ENCODE measurements around the gene FAM114A1.
"Not testable (repeated sequence)": the region's sequence is repeated elsewhere in the genome, so short reads cannot be mapped to it uniquely, and the experiment has no call there.

FAM114A1 gene

DNA sequence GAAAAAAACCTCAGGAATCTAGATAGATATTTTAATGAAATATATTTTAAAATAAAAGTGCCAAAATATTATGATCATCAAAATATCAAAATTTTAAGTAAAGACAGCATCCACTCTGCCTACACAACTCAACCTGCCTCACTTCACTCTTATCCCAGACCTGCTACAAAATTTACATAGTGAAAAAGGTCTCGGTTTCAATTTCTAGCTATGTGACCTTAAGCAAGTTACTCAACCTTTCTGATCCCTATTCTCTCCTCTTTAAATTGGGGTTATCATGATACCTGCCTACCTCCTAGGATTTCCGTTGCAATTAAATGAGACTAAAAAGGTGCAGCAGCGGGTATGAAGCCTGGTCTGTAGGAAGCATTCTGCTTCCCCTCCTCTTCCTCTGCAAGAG, 72.9 kb downstream of the FAM114A1 start:
- DNase-seq = no peak

- DNase-seq = not testable (repeated sequence)
These were observed 74.3 kb downstream of the FAM114A1 start for GRCh38 chr4:38941906-38942305.

DNA sequence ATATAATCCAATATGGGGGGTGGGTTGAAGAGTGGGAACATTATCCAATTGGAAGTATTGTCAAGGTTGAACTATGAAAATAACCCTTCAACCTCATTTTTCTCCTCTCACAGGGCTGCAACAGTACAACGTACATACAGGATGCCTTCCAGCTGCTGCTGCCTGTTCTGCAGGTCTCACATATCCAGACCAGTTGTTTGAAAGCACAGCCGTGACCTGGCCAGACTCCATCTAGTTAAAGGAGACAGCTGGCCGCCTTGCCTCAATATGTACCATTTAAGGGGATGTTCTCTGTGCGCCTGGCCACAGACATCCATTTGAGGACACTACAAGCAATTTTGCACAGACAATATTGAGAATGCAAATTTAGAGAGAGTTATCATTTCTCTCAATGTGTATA, 75.7 kb downstream of the FAM114A1 start:
- peak; percentile 61 for DNase-seq

GRCh38 chr4:38944440-38944839, 76.8 kb downstream of the FAM114A1 start:
- DNase-seq = no peak

DNA sequence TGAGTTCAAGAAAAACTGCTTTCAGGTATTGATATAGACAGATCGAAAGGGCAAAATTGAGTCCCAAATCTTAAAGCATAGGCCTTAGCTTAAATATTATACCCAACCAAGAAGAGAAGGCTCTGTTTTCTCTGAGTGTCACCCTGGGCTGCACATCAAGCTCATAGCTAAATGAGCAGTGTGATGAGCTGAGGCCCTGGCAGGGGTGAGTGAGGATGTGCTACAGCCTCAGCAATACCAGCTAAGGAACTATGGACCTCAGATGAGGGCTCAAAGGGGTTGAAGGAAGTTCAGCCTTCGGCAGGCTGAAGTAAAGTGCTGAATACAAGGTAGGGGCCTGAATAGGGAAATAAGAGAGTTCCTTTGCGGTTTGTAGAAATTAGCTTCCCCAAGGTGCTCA, 79.3 kb downstream of the FAM114A1 start:
- DNase-seq = no peak

- DNase-seq = no peak
These were observed 80.9 kb downstream of the FAM114A1 start for GRCh38 chr4:38948551-38948950.

DNA sequence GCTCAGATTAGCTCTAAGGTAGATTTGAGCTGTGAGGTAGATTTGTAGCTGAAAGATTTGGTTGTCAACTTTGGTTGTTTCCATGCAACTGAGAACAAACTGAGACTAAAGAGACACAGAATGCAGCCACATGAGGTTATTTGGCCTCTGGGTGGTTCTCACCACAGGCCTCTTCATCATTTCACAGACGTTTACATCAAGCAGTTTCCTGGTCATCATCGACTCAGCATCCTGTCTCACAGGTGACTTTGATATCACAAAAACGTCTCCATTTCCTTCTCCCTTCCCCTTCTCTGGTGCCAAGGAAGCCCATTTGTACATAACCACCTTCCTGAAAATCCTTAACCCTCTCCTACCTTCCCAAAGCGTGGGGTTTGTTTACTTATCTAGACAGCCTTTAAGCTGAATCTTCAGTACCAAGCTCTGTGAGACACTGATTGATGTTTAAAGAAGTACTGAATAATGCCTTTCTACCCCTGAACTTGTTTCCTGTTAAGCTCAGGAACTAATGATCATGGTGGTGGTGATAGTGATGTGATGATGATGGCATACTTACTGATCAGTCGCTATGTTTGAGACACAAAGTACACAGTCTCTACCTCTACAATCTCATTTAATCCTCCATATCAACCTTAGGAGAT, 81.9 kb downstream of the FAM114A1 start:
- DNase-seq = no peak

- DNase-seq = no peak
These were observed 82.6 kb downstream of the FAM114A1 start for GRCh38 chr4:38950159-38950558.

GRCh38 chr4:38950734-38951133, 83.1 kb downstream of the FAM114A1 start:
- no peak for DNase-seq

DNA sequence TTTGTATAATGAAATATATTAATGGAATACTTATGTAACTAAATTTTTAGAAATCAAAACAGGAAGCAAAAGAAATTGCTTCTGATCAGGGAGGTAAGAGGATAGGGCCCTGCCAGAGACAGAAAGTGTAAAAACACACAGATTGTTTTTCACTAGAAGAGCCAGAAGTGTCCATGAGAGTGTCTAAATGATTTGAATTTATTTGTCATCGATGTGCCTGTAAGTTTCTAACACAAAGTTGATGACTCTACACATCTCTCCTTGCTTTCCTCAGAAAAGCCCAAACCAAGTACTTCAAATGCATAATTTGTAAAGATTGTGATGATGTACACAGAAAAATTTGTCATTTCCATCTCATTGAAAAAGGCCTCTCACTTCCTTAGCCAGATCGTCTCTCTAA, 84.0 kb downstream of the FAM114A1 start:
- no peak for DNase-seq

DNA sequence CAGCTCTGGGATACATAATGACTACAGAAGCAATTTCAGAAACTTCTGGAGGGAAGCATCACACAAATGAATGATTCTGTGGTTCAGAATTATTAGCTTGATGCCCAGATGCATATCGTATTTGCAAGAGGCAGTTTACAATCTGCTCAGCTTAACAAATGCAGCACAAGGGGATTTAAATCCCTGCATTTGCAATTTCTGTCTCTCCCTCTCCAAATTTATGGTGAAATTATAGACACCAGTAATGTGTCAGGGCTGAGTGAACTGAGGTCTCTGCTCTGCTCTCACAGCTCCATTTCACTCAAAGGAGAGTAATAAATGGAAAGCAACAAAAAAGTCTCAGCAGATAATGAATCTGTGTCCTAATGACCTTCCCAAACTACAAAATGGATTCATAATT, 84.4 kb downstream of the FAM114A1 start:
- no peak for DNase-seq

DNA sequence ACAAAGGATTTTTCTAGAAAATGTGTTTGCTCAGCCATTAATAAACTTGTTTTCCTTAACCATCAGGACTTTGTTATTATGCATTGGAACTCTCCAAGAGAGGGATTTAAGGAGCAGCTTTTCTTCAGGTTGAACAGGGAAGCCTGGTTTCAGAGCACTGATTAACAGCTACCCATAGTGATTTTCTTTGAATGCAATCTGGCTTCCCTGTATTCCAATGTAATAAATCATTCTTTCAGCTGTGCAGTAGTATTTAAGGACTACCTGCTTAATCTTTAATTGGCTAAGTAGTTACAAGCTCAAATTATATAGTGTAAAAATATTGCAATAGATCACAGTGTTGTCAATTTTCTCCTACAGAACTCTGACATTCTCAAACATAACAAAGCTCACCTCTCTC, 87.1 kb downstream of the FAM114A1 start:
- DNase-seq = no peak

DNA sequence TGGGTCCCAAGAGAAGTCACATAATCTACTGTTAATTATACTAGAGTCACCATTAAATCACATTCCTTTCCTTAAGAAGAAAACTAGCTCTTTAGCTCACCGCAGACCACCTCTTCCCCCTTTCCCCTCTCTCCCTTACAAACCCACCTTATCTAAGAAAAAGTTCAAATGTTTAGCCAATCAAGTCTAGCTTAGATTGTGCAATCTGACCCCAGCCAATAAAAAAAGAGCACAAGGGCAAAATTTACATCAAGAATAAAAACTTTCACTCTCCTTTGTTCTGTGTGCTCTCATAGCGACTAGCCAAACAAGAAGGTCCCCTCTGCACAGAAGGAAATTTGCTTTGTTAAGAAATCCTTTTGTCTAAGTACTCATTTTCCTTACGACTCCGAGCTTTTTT, 88.4 kb downstream of the FAM114A1 start:
- DNase-seq = no peak

GRCh38 chr4:38957261-38957815, 89.7 kb downstream of the FAM114A1 start:
- DNase-seq = no peak

- no peak for DNase-seq
These were observed 90.3 kb downstream of the FAM114A1 start for GRCh38 chr4:38957893-38958292.

- DNase-seq = no peak
These were observed 91.0 kb downstream of the FAM114A1 start for GRCh38 chr4:38958453-38959190.

GRCh38 chr4:38959248-38959647, 91.6 kb downstream of the FAM114A1 start:
- not testable (repeated sequence) for DNase-seq

- DNase-seq = no peak
These were observed 97.6 kb downstream of the FAM114A1 start for GRCh38 chr4:38964942-38965775.

DNA sequence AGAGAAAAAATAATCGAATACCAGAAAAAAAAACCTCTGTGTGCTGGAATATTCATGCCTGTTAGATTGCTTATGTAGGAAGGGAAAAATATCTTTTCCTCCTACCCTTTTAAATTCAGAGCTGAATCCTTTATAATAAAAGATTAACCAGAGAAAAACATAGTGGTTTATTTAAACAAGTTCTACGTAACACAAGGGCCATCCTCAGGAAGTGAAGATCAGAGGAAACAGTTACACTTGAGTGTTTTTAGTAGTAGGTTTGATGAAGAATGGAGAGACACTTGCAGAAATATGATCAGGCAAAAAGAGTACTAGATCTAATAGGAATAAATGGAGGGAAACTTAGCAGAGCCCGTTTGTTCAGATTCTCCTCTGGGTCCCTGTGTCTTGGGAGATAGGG, 98.3 kb downstream of the FAM114A1 start:
- no peak for DNase-seq

DNA sequence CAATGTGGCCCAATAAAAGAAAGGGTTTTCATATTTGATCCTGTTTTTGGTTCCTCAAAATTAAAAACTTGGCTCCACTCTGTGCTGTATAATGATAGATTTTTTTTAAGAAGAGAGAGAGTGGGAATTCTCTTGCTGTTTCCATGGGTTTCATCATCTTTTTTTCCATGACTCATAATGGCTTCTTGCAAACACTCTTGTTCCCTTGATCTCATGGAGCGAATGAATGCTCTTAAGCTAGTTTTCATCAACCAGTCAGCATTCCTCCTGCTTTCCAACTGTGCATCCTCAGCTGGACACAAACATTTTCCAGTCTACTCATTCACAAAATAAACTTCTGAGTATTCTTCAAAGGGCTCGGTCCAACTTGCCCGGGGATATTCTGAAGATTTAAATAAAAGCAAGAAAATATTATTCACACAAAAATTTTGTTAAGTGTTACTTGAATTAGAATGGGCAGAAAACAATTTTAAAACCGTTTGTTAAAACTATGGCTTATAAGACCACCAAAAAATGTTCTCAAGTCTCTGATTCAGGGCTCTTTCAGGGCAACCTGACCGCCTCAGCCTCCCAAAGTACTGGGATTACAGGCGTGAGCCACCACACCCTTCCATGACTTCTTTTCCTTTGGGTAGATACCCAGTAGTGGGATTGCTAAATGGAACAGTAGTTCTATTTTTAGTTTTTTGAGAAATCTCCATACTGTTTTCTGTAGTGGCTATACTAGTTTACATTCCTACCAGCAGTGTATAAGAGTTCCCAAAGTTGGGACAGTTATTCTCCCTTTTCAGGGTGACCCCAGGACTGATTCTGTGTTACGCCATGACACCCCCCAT, 99.9 kb downstream of the FAM114A1 start:
- DNase-seq = no peak

DNA sequence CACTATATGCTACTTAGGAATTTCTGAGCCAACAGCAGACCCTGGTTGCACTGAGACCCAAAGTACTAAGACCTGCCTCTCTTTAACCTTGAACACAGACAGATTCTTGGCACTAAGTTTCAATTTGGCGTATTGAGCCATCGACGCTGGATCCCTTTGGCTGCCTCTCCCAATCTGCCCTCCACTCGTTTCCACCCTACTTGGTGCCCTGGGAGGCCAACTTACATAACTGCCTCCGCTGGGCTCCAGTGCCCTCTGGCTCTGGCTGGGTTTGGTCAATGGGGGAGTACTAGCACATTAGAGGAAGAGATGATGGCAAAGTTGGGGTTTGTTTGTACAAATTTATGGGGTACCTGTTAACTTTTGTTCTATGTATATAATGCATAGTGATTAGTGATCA, 101.1 kb downstream of the FAM114A1 start:
- DNase-seq = no peak

GRCh38 chr4:38976308-38976707, 108.7 kb downstream of the FAM114A1 start:
- DNase-seq = no peak

GRCh38 chr4:38979081-38979480, 111.5 kb downstream of the FAM114A1 start:
- DNase-seq = no peak

Data from DMS 273 treated with DMSO at 0.1 percent for 48 hours (cell line).